ENCODE data around the gene SLC5A10. TPM values are rescaled to one million over a fixed set of nuclear protein-coding genes. Genes with fewer than 3 reads are reported as not detected.

The SLC5A10 gene
- under 1 TPM in 1 of 5 experiments, not detected in 4; 0.17 TPM for total RNA-seq
- under 1 TPM; 0.15 to 0.37 TPM for polyA plus RNA-seq
- total RNA-seq: not detected

DNA sequence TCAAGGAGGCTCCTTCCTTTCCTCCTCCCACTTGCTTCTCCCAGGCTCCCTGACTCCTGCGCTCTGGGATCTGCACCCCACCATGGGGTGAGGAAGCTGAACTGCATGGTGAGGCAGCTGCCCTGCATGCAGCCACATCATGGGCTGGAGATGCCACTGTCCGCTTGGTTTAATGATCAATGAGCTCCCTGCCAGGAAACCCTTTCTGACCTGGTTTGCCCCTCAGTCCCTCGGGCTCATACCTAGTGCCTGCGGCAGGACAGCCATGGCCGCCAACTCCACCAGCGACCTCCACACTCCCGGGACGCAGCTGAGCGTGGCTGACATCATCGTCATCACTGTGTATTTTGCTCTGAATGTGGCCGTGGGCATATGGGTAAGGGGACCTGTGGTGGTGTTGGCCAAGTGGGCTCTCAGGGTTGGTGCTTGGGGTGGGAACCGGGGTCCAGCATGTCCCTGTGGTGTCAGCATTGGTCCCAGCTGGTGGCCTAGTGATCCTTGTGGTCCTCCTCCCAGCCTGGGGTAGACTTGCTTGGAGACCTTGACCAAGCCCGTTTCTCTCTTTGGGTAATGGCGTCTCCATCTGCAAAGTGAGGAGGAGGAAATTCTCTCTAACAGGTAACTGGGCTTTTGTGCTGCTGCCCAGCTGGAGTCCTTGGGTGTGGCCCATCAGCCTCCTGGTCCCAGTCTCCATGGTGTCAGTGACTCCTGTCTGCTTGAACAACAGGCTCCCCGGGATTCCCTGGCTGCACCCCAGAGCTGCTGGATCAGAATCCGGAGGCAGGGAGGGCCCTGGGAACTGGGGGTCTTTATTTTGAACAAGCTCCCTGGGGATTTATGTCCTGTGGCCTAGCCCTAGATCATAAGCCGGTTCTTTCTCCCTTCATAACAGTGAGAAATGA, at the start of gene SLC5A10:
TSS of gene SLC5A10 (plus strand) at position 225 of the 902 bp plus-strand sequence. CDS start at position 266, 41 bp downstream.
- CTCF ChIA-PET: no interaction called here
- Histone ChIP-seq H3K4me3 (ENCODE audit: low read length) (no peak within 1 kb of the TSS), H3K27ac (ENCODE audit: low read depth, low read length) (no peak within 1 kb of the TSS), H3K9me3 (ENCODE audit: control insufficient read depth in 2 of 3, low read length in 3 of 3) (no peaks in the 10 kb centered on the region), H3K27me3 (ENCODE audit: control insufficient read depth in 2 of 2, insufficient read depth in 2 of 2, low read length in 2 of 2) (no peaks in the 10 kb centered on the region), H3K36me3 (ENCODE audit: control insufficient read depth in 2 of 3, insufficient read depth in 3 of 3, low read length in 3 of 3) (no peaks in the 10 kb centered on the region), H3K4me1 (ENCODE audit: control insufficient read depth in 2 of 2, insufficient read depth in 2 of 2, low read length in 2 of 2) (peaks cover 16 to 34% of the 10 kb centered on the region in 2 donors)
- peaks cover 0 to 11% (median 0%) of the 10 kb centered on the region in 5 donors for H3K27me3 Mint-ChIP-seq
- ATAC-seq (no peak), DNase-seq (no peak)
- peaks cover 0 to 4% (median 0%) of the 10 kb centered on the region in 5 donors for H3K36me3 Mint-ChIP-seq
- peak within 1 kb of the TSS in 1 of 9 donors; percentile 62 for H3K27ac Mint-ChIP-seq
- H3K9me3 Mint-ChIP-seq: no peaks in the 10 kb centered on the region
- peaks cover 23 to 60% (median 44%) of the 10 kb centered on the region in 7 donors for H3K4me1 Mint-ChIP-seq
- intact Hi-C loops (cut with micrococcal nuclease): no loop called here
- H3K4me3 Mint-ChIP-seq: peak within 1 kb of the TSS in 1 of 10 donors; percentile 41
- POLR2A ChIA-PET: no interaction called here

DNA sequence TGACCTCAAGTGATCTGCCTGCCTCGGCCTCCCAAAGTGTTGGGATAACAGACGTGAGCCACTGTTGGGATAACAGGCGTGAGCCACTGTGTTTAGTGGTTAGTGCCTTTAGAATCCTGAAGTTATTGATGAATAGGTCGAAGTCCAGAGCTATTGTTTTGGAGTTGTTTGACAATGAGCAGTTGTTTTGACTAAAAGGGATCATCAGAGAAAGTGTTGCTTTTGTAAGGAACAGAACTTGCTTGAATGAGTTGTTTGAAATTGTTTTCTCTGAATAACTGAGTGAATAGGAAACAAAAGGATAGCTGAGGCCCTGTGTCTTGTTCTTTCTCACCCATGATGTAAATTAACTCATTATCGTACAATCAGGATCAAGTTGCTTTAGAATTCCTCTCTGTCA, 47.5 kb upstream of the SLC5A10 start:
- CTCF ChIA-PET: no interaction called here

DNA sequence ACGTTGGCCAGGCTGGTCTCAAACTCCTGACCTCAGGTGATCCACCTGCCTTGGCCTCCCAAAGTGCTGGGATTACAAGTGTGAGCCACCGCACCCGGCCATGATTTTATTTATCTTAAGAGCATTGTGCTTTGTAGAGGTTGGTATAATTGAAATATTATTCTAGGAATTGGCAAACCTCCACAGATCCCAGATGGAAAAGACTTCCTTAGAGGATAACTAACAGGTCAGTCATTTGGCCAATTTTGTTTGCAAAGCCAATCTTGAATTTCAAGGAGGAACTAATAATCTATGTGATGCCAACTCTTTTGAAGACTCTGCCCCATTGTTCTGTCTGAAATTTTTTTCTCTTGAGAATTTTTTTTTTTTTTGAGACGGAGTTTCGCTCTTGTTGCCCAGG, 46.7 kb upstream of the SLC5A10 start:
- peaks cover 0 to 25% (median 6%) of the 10 kb centered on the region in 3 experiments for H3K36me3 ChIP-seq (ENCODE audit: control insufficient read depth in 2 of 3, insufficient read depth in 3 of 3, low read length in 3 of 3)
- no peak overlapping the region for H3K27ac ChIP-seq (ENCODE audit: low read depth, low read length)
- peaks cover 0 to 5% (median 0%) of the 10 kb centered on the region in 5 donors for H3K27me3 Mint-ChIP-seq
- peaks cover 28 to 67% (median 53%) of the 10 kb centered on the region in 7 donors for H3K4me1 Mint-ChIP-seq
- H3K4me3 ChIP-seq (ENCODE audit: low read length): no peak overlapping the region
- H3K9me3 Mint-ChIP-seq: no peaks in the 10 kb centered on the region
- ATAC-seq (no peak), DNase-seq (no peak)
- no peak overlapping the region for H3K27ac Mint-ChIP-seq
- no peak overlapping the region for H3K4me3 Mint-ChIP-seq
- H3K4me1 ChIP-seq (ENCODE audit: control insufficient read depth in 2 of 2, insufficient read depth in 2 of 2, low read length in 2 of 2): peaks cover 16 to 31% of the 10 kb centered on the region in 2 donors
- no peaks in the 10 kb centered on the region for H3K27me3 ChIP-seq (ENCODE audit: control insufficient read depth in 2 of 2, insufficient read depth in 2 of 2, low read length in 2 of 2)
- no peaks in the 10 kb centered on the region for H3K9me3 ChIP-seq (ENCODE audit: control insufficient read depth in 2 of 3, low read length in 3 of 3)
- ChIA-PET CTCF (no interaction called here), POLR2A (no interaction called here)
- H3K36me3 Mint-ChIP-seq: peaks cover 4 to 45% (median 31%) of the 10 kb centered on the region in 5 donors
- intact Hi-C loops (cut with micrococcal nuclease): no loop called here

More for the DNA sequence above, 47.5 kb upstream of the SLC5A10 start:
- Histone ChIP-seq H3K4me3 (ENCODE audit: low read length) (no peak overlapping the region), H3K27ac (ENCODE audit: low read depth, low read length) (no peak overlapping the region), H3K9me3 (ENCODE audit: control insufficient read depth in 2 of 3, low read length in 3 of 3) (no peaks in the 10 kb centered on the region), H3K27me3 (ENCODE audit: control insufficient read depth in 2 of 2, insufficient read depth in 2 of 2, low read length in 2 of 2) (no peaks in the 10 kb centered on the region), H3K4me1 (ENCODE audit: control insufficient read depth in 2 of 2, insufficient read depth in 2 of 2, low read length in 2 of 2) (peaks cover 16 to 35% of the 10 kb centered on the region in 2 donors), H3K36me3 (ENCODE audit: control insufficient read depth in 2 of 3, insufficient read depth in 3 of 3, low read length in 3 of 3) (peaks cover 0 to 20% (median 6%) of the 10 kb centered on the region in 3 experiments)
- no peaks in the 10 kb centered on the region for H3K9me3 Mint-ChIP-seq
- POLR2A ChIA-PET: no interaction called here
- H3K36me3 Mint-ChIP-seq: peaks cover 4 to 43% (median 30%) of the 10 kb centered on the region in 5 donors
- peaks cover 0 to 5% (median 0%) of the 10 kb centered on the region in 5 donors for H3K27me3 Mint-ChIP-seq
- peak overlapping the region in 2 of 9 donors; percentile 17 to 53 for H3K27ac Mint-ChIP-seq
- H3K4me3 Mint-ChIP-seq: peak overlapping the region in 1 of 10 donors; percentile 32
- ATAC-seq (no peak), DNase-seq (no peak)
- intact Hi-C loops (cut with micrococcal nuclease): no loop called here
- H3K4me1 Mint-ChIP-seq: peaks cover 32 to 72% (median 57%) of the 10 kb centered on the region in 7 donors

DNA sequence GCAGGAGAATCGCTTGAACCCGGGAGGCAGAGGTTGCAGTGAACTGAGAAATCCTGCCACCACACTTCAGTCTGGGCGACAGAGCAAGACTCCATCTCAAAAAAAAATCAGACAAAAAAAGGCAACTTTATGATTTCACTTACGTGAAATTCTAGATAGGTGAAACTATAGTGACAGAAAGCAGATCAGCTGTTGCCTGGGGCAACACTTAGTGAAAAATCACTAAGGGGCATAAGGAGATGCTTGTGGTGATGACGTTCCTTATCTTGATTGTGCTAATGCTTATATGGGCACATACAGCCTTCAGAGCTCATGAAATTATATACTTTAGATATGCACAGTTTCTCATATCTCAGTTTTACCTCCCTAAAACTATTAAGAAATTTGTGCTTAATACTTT, 41.6 kb upstream of the SLC5A10 start:
- Mint-ChIP-seq H3K4me1 (peaks cover 0 to 26% (median 11%) of the 10 kb centered on the region in 7 donors), H3K27me3 (no peaks in the 10 kb centered on the region), H3K4me3 (no peak overlapping the region), H3K36me3 (peaks cover 10 to 63% (median 32%) of the 10 kb centered on the region in 5 donors), H3K27ac (no peak overlapping the region), H3K9me3 (no peaks in the 10 kb centered on the region)
- DNase-seq (no peak), ATAC-seq (no peak)
- ChIA-PET POLR2A (no interaction called here), CTCF (no interaction called here)
- H3K36me3 ChIP-seq (ENCODE audit: control insufficient read depth in 2 of 3, insufficient read depth in 3 of 3, low read length in 3 of 3): peaks cover 4 to 67% (median 11%) of the 10 kb centered on the region in 3 experiments
- no peak overlapping the region for H3K4me3 ChIP-seq (ENCODE audit: low read length)
- no peaks in the 10 kb centered on the region for H3K27me3 ChIP-seq (ENCODE audit: control insufficient read depth in 2 of 2, insufficient read depth in 2 of 2, low read length in 2 of 2)
- no peaks in the 10 kb centered on the region for H3K9me3 ChIP-seq (ENCODE audit: control insufficient read depth in 2 of 3, low read length in 3 of 3)
- no peaks in the 10 kb centered on the region for H3K4me1 ChIP-seq (ENCODE audit: control insufficient read depth in 2 of 2, insufficient read depth in 2 of 2, low read length in 2 of 2)
- no peak overlapping the region for H3K27ac ChIP-seq (ENCODE audit: low read depth, low read length)
- intact Hi-C loops (cut with micrococcal nuclease): no loop called here

DNA sequence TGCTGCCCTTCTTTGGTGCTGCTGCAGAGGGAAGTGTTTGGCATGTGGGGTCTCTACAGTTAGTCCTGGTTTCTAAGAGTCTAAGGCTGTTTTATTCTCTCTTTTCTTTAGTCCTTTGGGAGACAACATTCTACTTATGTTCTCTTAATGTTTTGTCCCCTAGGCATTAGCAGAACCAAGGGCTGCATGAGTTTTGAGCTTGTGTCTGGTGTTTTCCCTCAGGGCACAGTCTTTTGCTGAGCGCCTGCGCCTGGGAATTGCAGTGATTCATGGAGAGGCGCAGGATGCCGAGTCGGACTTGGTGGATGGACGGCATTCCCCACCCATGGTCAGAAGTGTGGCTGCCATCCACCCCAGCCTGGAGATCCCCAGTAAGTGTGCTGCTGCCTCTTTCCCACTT, 41.1 kb upstream of the SLC5A10 start:
- Mint-ChIP-seq H3K36me3 (peaks cover 12 to 64% (median 35%) of the 10 kb centered on the region in 5 donors), H3K4me3 (no peak overlapping the region), H3K27me3 (no peaks in the 10 kb centered on the region), H3K9me3 (no peaks in the 10 kb centered on the region), H3K4me1 (peaks cover 0 to 29% (median 14%) of the 10 kb centered on the region in 7 donors), H3K27ac (no peak overlapping the region)
- H3K4me3 ChIP-seq (ENCODE audit: low read length): no peak overlapping the region
- CTCF ChIA-PET: interaction anchor here (1.0 kb wide), 1 partner anchor 21 kb away, joined by 6 read pairs; no protein-coding TSS in a partner anchor
- DNase-seq (no peak), ATAC-seq (no peak)
- no peak overlapping the region for H3K27ac ChIP-seq (ENCODE audit: low read depth, low read length)
- H3K27me3 ChIP-seq (ENCODE audit: control insufficient read depth in 2 of 2, insufficient read depth in 2 of 2, low read length in 2 of 2): no peaks in the 10 kb centered on the region
- POLR2A ChIA-PET: no interaction called here
- H3K4me1 ChIP-seq (ENCODE audit: control insufficient read depth in 2 of 2, insufficient read depth in 2 of 2, low read length in 2 of 2): no peaks in the 10 kb centered on the region
- H3K9me3 ChIP-seq (ENCODE audit: control insufficient read depth in 2 of 3, low read length in 3 of 3): no peaks in the 10 kb centered on the region
- peaks cover 4 to 68% (median 11%) of the 10 kb centered on the region in 3 experiments for H3K36me3 ChIP-seq (ENCODE audit: control insufficient read depth in 2 of 3, insufficient read depth in 3 of 3, low read length in 3 of 3)
- intact Hi-C loops (cut with micrococcal nuclease): no loop called here

DNA sequence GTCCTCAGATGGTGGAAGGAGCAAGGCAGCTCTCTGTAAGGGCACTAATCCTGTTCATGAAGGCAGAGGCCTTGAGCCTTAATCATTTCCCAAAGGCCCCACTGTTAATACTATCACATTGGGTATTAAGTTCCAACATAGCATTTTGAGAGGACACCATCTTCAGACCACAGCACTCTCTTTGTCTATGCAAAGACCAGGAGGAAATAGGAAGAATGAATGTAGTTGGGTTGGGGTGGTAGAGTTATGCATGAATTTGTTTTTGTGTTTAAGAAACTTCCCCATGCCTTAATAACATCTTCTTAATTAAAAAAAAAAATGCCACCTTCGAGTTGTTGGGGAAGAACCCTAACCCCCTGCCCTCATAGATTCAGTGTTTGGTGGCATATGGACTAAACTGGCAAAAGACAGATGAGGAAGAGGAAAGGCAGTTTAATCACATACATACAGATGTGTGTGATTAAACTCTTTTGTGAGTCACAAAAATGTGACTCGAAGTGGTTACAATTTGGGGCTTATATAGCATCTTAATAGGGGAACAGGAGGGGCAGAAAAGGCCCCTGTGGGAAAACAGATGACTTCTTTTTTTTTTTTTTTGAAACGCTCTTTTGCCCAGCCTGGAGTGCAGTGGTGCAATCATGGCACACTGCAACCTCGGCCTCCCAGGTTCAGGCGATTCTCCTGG, 35.0 kb upstream of the SLC5A10 start:
- Mint-ChIP-seq H3K36me3 (peaks cover 9 to 55% (median 43%) of the 10 kb centered on the region in 5 donors), H3K4me1 (peaks cover 20 to 59% (median 49%) of the 10 kb centered on the region in 7 donors), H3K4me3 (peak overlapping the region in 1 of 10 donors; percentile 34), H3K9me3 (no peaks in the 10 kb centered on the region), H3K27me3 (no peaks in the 10 kb centered on the region), H3K27ac (peak overlapping the region in 1 of 9 donors; percentile 86)
- H3K27ac ChIP-seq (ENCODE audit: low read depth, low read length): no peak overlapping the region
- ChIA-PET POLR2A (interaction anchor here (0.6 kb wide), 1 partner anchor 96 kb away, joined by 3 read pairs; no protein-coding TSS in a partner anchor), CTCF (no interaction called here)
- ATAC-seq (no peak), DNase-seq (no peak)
- H3K36me3 ChIP-seq (ENCODE audit: control insufficient read depth in 2 of 3, insufficient read depth in 3 of 3, low read length in 3 of 3): peaks cover 0 to 49% (median 5%) of the 10 kb centered on the region in 3 experiments
- intact Hi-C loops (cut with micrococcal nuclease): no loop called here
- no peaks in the 10 kb centered on the region for H3K27me3 ChIP-seq (ENCODE audit: control insufficient read depth in 2 of 2, insufficient read depth in 2 of 2, low read length in 2 of 2)
- H3K4me1 ChIP-seq (ENCODE audit: control insufficient read depth in 2 of 2, insufficient read depth in 2 of 2, low read length in 2 of 2): peaks cover 3 to 21% of the 10 kb centered on the region in 2 donors
- H3K4me3 ChIP-seq (ENCODE audit: low read length): no peak overlapping the region
- H3K9me3 ChIP-seq (ENCODE audit: control insufficient read depth in 2 of 3, low read length in 3 of 3): no peaks in the 10 kb centered on the region
